IPS-20b (cell line): ENCODE data around the gene XKR8.
"Not testable (repeated sequence)": the region's sequence is repeated elsewhere in the genome, so short reads cannot be mapped to it uniquely, and the experiment has no call there.

Source experiments
- H3K27ac ChIP-seq: one replicate; pipeline ENCODE4 v1.5.1; 2013; ENCODE audit warnings: low read length
- H3K27me3 ChIP-seq: 2 replicates; pipeline ENCODE4 v1.6.1; 2013; ENCODE audit warnings: mild to moderate bottlenecking, low read length, inconsistent platforms; ENCODE audit not compliant: insufficient read depth
- H3K36me3 ChIP-seq: 2 replicates; pipeline ENCODE4 v1.6.1; 2013; ENCODE audit warnings: low read depth, mild to moderate bottlenecking, inconsistent platforms, low read length, moderate library complexity; ENCODE audit not compliant: insufficient read depth
- H3K4me1 ChIP-seq: 2 replicates; pipeline ENCODE4 v1.6.1; 2013; ENCODE audit warnings: mild to moderate bottlenecking, control low read depth, inconsistent platforms, low read length, moderate library complexity; ENCODE audit not compliant: insufficient read depth
- H3K4me3 ChIP-seq: 2 replicates; pipeline ENCODE4 v1.5.1; 2013; ENCODE audit warnings: mild to moderate bottlenecking, low read length, inconsistent platforms
- H3K9ac ChIP-seq: 2 replicates; pipeline ENCODE4 v1.6.1; 2013; ENCODE audit warnings: low read depth, mild to moderate bottlenecking, inconsistent platforms, low read length, moderate library complexity
- H3K9me3 ChIP-seq: 2 replicates; pipeline ENCODE4 v1.6.1; 2013; ENCODE audit warnings: mild to moderate bottlenecking, low read depth, low read length, inconsistent platforms; ENCODE audit not compliant: insufficient read depth

Gene XKR8

GRCh38 chr1:27973771-27974416 is 14.1 kb downstream of the XKR8 start:
- H3K36me3 ChIP-seq, result peaks cover 35% of the 10 kb centered on the region
- H3K4me1 ChIP-seq, result no peaks in the 10 kb centered on the region
- no peak overlapping the region for H3K27ac ChIP-seq
- no peak overlapping the region for H3K9ac ChIP-seq
- H3K27me3 ChIP-seq, result no peaks in the 10 kb centered on the region
- no peak overlapping the region for H3K4me3 ChIP-seq
- H3K9me3 ChIP-seq, result no peaks in the 10 kb centered on the region

GRCh38 chr1:27974417-27974781 is 14.6 kb downstream of the XKR8 start:
- Histone ChIP-seq H3K27me3 (no peaks in the 10 kb centered on the region), H3K4me1 (no peaks in the 10 kb centered on the region), H3K4me3 (no peak overlapping the region), H3K27ac (no peak overlapping the region), H3K9me3 (no peaks in the 10 kb centered on the region), H3K36me3 (peaks cover 34% of the 10 kb centered on the region), H3K9ac (no peak overlapping the region)

DNA sequence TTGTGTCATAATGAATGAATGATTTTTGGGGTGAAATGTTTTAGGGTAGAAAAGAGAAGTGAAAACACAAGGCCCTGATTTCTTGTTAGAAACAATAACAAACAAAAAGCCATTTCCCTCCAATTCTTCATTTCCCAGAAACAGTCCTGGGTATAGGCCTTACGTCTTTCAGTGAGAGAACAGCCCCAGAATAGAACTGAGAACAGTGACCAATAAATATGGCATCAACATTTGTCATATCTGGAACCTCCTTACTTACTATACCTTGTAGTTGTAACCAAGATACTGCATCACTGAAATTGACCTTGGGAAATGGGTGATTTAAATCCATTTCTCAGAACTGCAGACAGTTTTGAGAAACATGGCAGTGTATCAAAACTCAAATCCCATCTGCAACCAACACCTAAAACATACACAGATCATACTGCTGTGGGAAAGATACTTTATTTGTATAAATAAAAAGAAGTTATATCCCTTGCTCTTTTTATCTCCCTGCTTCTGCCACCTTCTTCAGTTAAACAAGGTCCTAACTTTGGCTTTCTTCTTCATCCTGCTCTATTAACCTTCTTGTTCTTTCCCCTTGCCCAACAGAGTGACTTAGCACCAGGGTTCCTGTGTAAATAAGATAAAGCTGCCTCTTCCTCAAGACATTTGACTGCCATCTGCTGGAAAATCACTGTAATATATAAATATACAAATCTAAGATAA is 19.5 kb downstream of the XKR8 start:
- H3K9me3 ChIP-seq, result no peaks in the 10 kb centered on the region
- H3K4me1 ChIP-seq, result no peaks in the 10 kb centered on the region
- H3K36me3 ChIP-seq, result peaks cover 16% of the 10 kb centered on the region
- no peak overlapping the region for H3K9ac ChIP-seq
- no peaks in the 10 kb centered on the region for H3K27me3 ChIP-seq
- H3K27ac ChIP-seq, result no peak overlapping the region
- no peak overlapping the region for H3K4me3 ChIP-seq

- H3K4me3 ChIP-seq, result no peak overlapping the region
- no peak overlapping the region for H3K27ac ChIP-seq
- H3K27me3 ChIP-seq, result no peaks in the 10 kb centered on the region
- H3K9ac ChIP-seq, result no peak overlapping the region
- no peaks in the 10 kb centered on the region for H3K9me3 ChIP-seq
- no peaks in the 10 kb centered on the region for H3K4me1 ChIP-seq
- H3K36me3 ChIP-seq, result peaks cover 10% of the 10 kb centered on the region
Observed at GRCh38 chr1:27979859-27980201, 20.1 kb downstream of the XKR8 start.

DNA sequence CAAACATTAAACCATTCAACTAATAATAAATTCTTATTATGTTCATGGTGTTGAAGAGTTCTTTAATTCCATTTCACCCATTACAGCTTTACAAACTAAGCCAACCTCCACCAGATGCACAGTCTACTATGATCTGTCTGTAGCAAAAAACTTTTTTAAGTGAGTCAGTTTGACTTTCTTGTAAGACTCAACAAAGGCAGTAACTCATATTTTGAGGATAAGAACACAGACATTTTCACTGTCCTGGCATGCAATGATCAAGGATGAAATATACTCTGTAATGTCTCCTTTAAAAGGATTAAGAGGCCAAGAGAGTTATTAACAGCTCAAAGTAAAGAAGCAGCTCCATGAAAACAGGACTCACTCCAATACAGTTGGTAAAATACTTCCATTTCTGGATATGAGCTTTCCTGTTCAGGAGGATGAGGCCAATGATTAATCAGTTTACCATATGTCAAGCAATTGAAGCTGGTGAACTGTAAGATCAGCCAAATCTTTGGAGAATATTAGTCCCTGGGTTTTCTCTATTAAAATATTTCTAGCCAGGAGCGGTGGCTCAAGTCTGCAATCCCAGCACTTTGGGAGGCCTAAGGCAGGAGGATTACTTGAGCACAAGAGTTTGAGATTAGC is 20.6 kb downstream of the XKR8 start:
- H3K27ac ChIP-seq, result no peak overlapping the region
- H3K4me1 ChIP-seq, result no peaks in the 10 kb centered on the region

DNA sequence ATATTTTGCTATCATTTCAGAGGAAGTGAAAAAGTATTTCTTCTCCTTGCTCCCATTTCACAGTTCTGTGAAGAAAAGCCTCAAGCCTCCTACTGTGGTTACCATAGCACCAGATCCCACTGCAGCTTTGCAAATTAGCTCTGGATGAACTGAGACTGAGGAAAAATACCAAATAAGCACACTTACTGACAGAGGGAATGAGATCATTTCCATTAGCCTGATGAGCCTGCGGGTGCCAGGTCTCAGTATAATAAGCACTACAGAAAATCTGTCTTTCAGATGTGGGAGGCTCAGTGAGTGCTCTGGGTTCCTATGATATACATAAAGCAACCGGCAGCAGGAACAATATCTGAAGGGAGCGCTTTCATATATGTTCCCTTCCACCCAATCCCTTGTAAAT is 21.4 kb downstream of the XKR8 start:
- Histone ChIP-seq H3K27me3 (no peaks in the 10 kb centered on the region), H3K4me1 (no peaks in the 10 kb centered on the region), H3K4me3 (no peak overlapping the region), H3K9me3 (no peaks in the 10 kb centered on the region), H3K27ac (no peak overlapping the region), H3K9ac (no peak overlapping the region), H3K36me3 (peaks cover 8% of the 10 kb centered on the region)

More for the DNA sequence above, 20.6 kb downstream of the XKR8 start:
- no peaks in the 10 kb centered on the region for H3K9me3 ChIP-seq
- peaks cover 8% of the 10 kb centered on the region for H3K36me3 ChIP-seq
- no peak overlapping the region for H3K9ac ChIP-seq
- H3K4me3 ChIP-seq, result no peak overlapping the region
- H3K27me3 ChIP-seq, result no peaks in the 10 kb centered on the region

DNA sequence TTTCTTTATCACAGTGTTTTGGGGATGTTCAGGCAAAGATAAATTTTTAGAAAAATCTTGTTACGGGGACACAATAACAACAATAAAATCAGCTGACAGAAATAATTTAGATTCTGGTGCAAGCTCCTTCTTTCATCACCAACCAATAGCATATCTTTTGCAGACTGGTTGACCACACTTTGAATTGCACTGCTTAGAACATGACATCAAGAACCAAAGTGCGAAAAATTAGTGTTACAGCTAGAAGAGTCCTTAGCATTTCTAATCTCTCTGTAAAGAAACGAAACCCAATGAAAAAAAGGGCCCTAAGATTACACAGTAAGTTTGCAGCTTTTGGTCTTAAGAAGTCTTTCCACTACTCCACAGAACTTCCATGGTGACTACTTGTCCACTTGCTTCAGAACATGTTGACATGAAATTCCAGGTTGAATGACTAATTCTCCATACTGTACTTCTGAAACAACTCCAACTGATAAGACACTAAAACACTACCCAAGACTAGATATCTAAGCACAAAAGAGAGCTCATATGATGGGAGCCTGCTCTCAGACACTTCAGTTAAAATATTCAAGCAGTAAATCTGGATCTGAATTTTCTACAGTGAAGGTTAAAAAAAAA is 31.3 kb downstream of the XKR8 start:
- H3K27me3 ChIP-seq, result no peaks in the 10 kb centered on the region
- H3K9me3 ChIP-seq, result no peaks in the 10 kb centered on the region
- no peak overlapping the region for H3K9ac ChIP-seq
- H3K4me3 ChIP-seq, result no peak overlapping the region
- H3K27ac ChIP-seq, result no peak overlapping the region
- H3K4me1 ChIP-seq, result no peaks in the 10 kb centered on the region
- H3K36me3 ChIP-seq, result peaks cover 73% of the 10 kb centered on the region

- Histone ChIP-seq H3K9ac (no peak overlapping the region), H3K4me3 (no peak overlapping the region), H3K27ac (no peak overlapping the region), H3K4me1 (no peaks in the 10 kb centered on the region), H3K9me3 (no peaks in the 10 kb centered on the region), H3K27me3 (no peaks in the 10 kb centered on the region), H3K36me3 (peaks cover 82% of the 10 kb centered on the region)
Observed at GRCh38 chr1:27992276-27992675, 32.5 kb downstream of the XKR8 start.

GRCh38 chr1:27993241-27993640 is 33.5 kb downstream of the XKR8 start:
- no peak overlapping the region for H3K9ac ChIP-seq

GRCh38 chr1:27994060-27994459 is 34.3 kb downstream of the XKR8 start:
- Histone ChIP-seq H3K9me3 (no peaks in the 10 kb centered on the region), H3K4me3 (no peak overlapping the region), H3K9ac (no peak overlapping the region), H3K27me3 (no peaks in the 10 kb centered on the region), H3K27ac (no peak overlapping the region), H3K4me1 (no peaks in the 10 kb centered on the region), H3K36me3 (peaks cover 80% of the 10 kb centered on the region)

More at GRCh38 chr1:27993241-27993640, 33.5 kb downstream of the XKR8 start:
- Histone ChIP-seq H3K36me3 (peaks cover 83% of the 10 kb centered on the region), H3K27me3 (no peaks in the 10 kb centered on the region), H3K27ac (no peak overlapping the region), H3K9me3 (no peaks in the 10 kb centered on the region), H3K4me1 (no peaks in the 10 kb centered on the region), H3K4me3 (no peak overlapping the region)

- not testable (repeated sequence) for H3K9me3 ChIP-seq, H3K27me3 ChIP-seq, H3K4me3 ChIP-seq, H3K9ac ChIP-seq, H3K27ac ChIP-seq, H3K4me1 ChIP-seq
- H3K36me3 ChIP-seq, result peaks cover 80% of the 10 kb centered on the region
Observed at GRCh38 chr1:27994526-27994925, 34.8 kb downstream of the XKR8 start.

- Histone ChIP-seq H3K9me3 (no peaks in the 10 kb centered on the region), H3K27ac (no peak overlapping the region), H3K36me3 (peaks cover 59% of the 10 kb centered on the region), H3K27me3 (no peaks in the 10 kb centered on the region), H3K4me3 (no peak overlapping the region), H3K4me1 (no peaks in the 10 kb centered on the region), H3K9ac (no peak overlapping the region)
Observed at GRCh38 chr1:27999055-27999454, 39.3 kb downstream of the XKR8 start.
